ENCODE measurements around the gene PCSK2. TPM values are rescaled to one million over a fixed set of nuclear protein-coding genes. Genes with fewer than 3 reads are reported as not detected.

Gene PCSK2
- total and polyA plus RNA-seq, 8 donors: 5.4 to 51.0 (median 9.3) TPM

DNA sequence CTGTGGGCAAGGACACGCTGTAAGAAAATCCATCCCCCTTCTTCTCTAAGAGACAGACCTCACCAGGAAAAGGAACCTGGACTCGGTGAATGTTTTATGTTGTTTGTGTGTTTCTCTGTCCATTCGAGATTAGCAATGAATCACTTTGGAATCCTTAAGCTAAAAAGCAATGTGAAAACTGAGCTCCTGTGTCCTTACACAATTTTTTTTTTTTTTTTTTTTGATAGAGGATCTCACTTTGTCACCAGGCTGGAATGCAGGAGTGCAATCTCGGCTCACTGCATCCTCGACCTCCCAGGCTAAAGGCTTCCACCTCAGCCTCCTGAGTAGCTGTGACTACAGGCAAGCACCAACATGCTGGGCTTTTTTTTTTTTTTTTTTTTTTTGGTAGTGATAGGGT, 272.2 kb downstream of the PCSK2 start:
- FAIRE-seq: no peak
- 85 to 92% methylated on average over 5 of the region's 5 CpGs for WGBS, 2 donors
- Histone ChIP-seq H3K4me1 (no peaks in the 10 kb centered on the region), H3K27me3 (no peaks in the 10 kb centered on the region), H3K36me3 (no peaks in the 10 kb centered on the region), H3K4me3 (no peak overlapping the region), H3K9me3 (no peaks in the 10 kb centered on the region), H3K27ac (no peak overlapping the region)
- ATAC-seq: no peak
- no peak for DNase-seq
- intact Hi-C loops (cut with DNase I): no loop called here
- TF ChIP-seq, protein P1, sequence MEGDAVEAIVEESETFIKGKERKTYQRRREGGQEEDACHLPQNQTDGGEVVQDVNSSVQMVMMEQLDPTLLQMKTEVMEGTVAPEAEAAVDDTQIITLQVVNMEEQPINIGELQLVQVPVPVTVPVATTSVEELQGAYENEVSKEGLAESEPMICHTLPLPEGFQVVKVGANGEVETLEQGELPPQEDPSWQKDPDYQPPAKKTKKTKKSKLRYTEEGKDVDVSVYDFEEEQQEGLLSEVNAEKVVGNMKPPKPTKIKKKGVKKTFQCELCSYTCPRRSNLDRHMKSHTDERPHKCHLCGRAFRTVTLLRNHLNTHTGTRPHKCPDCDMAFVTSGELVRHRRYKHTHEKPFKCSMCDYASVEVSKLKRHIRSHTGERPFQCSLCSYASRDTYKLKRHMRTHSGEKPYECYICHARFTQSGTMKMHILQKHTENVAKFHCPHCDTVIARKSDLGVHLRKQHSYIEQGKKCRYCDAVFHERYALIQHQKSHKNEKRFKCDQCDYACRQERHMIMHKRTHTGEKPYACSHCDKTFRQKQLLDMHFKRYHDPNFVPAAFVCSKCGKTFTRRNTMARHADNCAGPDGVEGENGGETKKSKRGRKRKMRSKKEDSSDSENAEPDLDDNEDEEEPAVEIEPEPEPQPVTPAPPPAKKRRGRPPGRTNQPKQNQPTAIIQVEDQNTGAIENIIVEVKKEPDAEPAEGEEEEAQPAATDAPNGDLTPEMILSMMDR (IDR thresholded peaks at IDR 0.05): no peak

DNA sequence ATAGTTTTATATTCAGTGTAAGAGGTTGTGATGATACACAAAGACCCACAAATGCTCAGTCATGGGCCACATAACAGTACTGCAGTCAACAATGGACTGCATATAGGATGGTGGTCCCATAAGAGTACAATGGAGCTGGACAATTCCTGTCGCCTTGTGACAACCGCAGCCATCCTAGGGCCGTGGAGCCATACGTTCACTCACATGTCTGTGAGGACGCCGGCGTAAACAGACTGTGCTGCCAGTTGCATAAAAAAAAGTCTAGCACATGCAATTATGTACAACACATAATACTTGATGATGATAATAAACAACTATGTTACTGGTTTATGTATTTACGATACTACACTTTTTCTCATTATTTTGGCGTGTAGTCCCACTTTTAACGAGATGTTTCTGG, 273.4 kb downstream of the PCSK2 start:
- Histone ChIP-seq H3K27ac (no peak overlapping the region), H3K4me1 (no peaks in the 10 kb centered on the region), H3K27me3 (no peaks in the 10 kb centered on the region), H3K9me3 (no peaks in the 10 kb centered on the region), H3K36me3 (no peaks in the 10 kb centered on the region), H3K4me3 (no peak overlapping the region)
- no peak for FAIRE-seq
- ATAC-seq: no peak
- intact Hi-C loops (cut with DNase I): loop anchor here in 2 of 3 donors (10.0 kb wide), 2 partner anchors 775 to 785 kb away; partner anchors contain the start of gene ZNF133 (in 1 of the 2)
- WGBS, 2 donors: 91 to 92% methylated on average over 10 of the region's 10 CpGs
- TF ChIP-seq, protein P1 (IDR thresholded peaks at IDR 0.05): no peak
- DNase-seq: no peak

DNA sequence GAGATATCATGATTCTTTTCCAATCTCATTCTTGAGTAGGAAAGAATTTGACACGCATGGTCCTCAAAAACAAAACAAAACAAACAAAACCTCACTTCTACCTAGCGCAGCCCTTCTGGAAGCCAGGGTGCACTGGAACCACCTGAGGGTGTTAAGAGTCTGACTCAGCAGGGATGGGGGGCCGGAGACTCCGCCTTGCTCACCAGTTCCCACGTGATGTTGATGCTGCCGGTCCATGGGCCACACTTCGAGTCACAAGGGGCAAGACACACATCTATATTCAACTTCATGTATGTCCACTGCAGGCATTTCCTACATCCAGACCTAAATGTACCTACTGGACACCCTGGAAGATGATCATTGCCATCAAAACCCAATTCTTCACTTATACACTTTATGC, 274.0 kb downstream of the PCSK2 start:
- H3K36me3 ChIP-seq: no peaks in the 10 kb centered on the region
- no peaks in the 10 kb centered on the region for H3K4me1 ChIP-seq
- whole genome bisulfite sequencing, 2 donors: 87 to 91% methylated on average over 7 of the region's 7 CpGs
- H3K27ac ChIP-seq: no peak overlapping the region
- intact Hi-C loops (cut with DNase I): loop anchor here in 2 of 3 donors (10.0 kb wide), 2 partner anchors 774 to 784 kb away; partner anchors contain the start of gene ZNF133 (in 1 of the 2)
- ATAC-seq (no peak), FAIRE-seq (no peak), DNase-seq (no peak)
- no peaks in the 10 kb centered on the region for H3K27me3 ChIP-seq
- TF ChIP-seq, protein P1 (IDR thresholded peaks at IDR 0.05): no peak
- H3K9me3 ChIP-seq: no peaks in the 10 kb centered on the region
- no peak overlapping the region for H3K4me3 ChIP-seq

DNA sequence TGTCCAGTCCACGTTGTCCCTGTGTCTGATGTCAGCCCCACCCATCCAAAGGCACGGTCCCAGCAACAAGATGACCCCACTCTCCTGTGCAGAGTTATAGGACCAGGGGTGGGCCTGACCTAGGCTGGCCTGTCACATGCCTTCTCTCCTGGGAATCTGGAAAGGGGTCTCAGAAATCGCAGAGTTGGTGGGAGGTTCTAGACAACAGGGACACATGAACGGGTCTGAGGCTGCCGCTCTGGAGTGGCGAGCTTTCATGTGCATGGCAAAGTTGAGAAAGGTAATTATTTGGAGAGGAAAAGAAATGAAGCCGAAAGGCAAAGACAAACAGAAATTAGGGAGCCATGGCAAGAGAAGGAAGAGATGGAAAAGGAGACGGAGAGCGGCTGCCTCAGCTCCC, 274.9 kb downstream of the PCSK2 start:
- H3K4me3 ChIP-seq: no peak overlapping the region
- H3K27me3 ChIP-seq: no peaks in the 10 kb centered on the region
- intact Hi-C loops (cut with DNase I): loop anchor here in 2 of 3 donors (10.0 kb wide), 2 partner anchors 773 to 783 kb away; partner anchors contain the start of gene ZNF133 (in 1 of the 2)
- TF ChIP-seq, protein P1 (IDR thresholded peaks at IDR 0.05): no peak
- FAIRE-seq (no peak), ATAC-seq (no peak), DNase-seq (no peak)
- no peak overlapping the region for H3K27ac ChIP-seq
- H3K4me1 ChIP-seq: no peaks in the 10 kb centered on the region
- H3K36me3 ChIP-seq: no peaks in the 10 kb centered on the region
- WGBS, 2 donors: 82 to 83% methylated on average over 9 of the region's 9 CpGs
- no peaks in the 10 kb centered on the region for H3K9me3 ChIP-seq

DNA sequence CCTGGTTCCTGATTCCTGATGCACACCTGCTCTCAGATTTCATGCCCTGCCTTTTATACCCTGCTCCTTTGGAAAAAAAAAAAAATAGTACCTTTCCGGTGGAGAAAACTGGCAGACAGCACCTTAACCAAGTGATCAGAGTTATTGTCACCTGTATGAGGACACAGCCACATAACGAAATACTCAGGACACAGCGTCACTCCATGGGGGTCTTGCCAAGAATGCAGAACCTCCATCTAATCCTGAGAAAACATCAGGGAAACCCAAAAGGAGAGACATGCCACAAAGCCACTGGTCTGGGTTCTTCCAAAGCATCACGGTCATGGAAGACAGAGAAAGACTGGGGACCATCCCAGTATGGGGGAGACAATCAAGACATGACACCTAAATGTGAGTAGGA, 275.3 kb downstream of the PCSK2 start:
- FAIRE-seq: no peak
- intact Hi-C loops (cut with DNase I): loop anchor here in 2 of 3 donors (10.0 kb wide), 2 partner anchors 773 to 783 kb away; partner anchors contain the start of gene ZNF133 (in 1 of the 2)
- TF ChIP-seq, protein P1 (IDR thresholded peaks at IDR 0.05): no peak

More for the DNA sequence above, 275.3 kb downstream of the PCSK2 start:
- 84 to 93% methylated on average over 4 of the region's 4 CpGs for WGBS, 2 donors
- no peaks in the 10 kb centered on the region for H3K27me3 ChIP-seq
- no peaks in the 10 kb centered on the region for H3K4me1 ChIP-seq
- no peak overlapping the region for H3K4me3 ChIP-seq
- ATAC-seq (no peak), DNase-seq (no peak)
- H3K27ac ChIP-seq: no peak overlapping the region
- no peaks in the 10 kb centered on the region for H3K9me3 ChIP-seq
- no peaks in the 10 kb centered on the region for H3K36me3 ChIP-seq
